Measurements from ENCODE around the gene LIG1. TPM values are rescaled to one million over a fixed set of nuclear protein-coding genes. Genes with fewer than 3 reads are reported as not detected.

Gene LIG1
- polyA plus RNA-seq, 3 donors = 2.5 to 11.3 (median 3.6) TPM

DNA sequence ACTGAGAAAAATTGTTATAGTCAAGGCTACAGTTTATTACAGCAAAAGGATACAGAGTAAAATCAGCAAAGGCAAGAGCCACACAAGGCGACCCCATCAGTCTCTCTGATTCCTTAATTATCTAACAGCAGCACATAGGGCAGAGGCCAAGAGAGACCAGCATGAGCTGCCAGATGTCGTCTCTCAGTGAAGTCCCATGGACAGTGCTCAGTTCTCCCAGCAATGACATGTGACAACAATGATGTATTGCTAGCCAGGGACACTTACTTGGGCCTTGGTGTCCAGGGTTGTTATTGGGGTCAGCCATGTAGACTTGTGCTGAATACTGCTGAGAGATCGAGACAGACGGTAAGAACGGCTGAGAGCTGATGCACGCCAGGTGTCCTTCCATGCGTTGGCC, 22.6 kb upstream of the LIG1 start:
- H3K36me3 Mint-ChIP-seq = peaks cover 11 to 19% of the 10 kb centered on the region in 2 donors
- H3K79me2 ChIP-seq (ENCODE audit: insufficient read depth, low read length) = no peaks in the 10 kb centered on the region
- no peak overlapping the region for H3K4me3 ChIP-seq (replicated peaks in 1 of 3; ENCODE audit: low read depth in 2 of 3, low read length in 3 of 3)
- no peak overlapping the region for H3K4me3 Mint-ChIP-seq
- no peak overlapping the region for H3K27ac ChIP-seq (ENCODE audit: low read depth in 1 of 2, low read length in 2 of 2)
- H3K4me1 ChIP-seq (ENCODE audit: control insufficient read depth in 1 of 2, insufficient read depth in 2 of 2, low read length in 2 of 2) = no peaks in the 10 kb centered on the region
- DNase-seq = no peak
- H3K9me3 ChIP-seq (replicated peaks in 1 of 2; ENCODE audit: control insufficient read depth in 1 of 2, insufficient read depth in 1 of 2, low read length in 2 of 2) = no peaks in the 10 kb centered on the region
- TF ChIP-seq, protein P1, sequence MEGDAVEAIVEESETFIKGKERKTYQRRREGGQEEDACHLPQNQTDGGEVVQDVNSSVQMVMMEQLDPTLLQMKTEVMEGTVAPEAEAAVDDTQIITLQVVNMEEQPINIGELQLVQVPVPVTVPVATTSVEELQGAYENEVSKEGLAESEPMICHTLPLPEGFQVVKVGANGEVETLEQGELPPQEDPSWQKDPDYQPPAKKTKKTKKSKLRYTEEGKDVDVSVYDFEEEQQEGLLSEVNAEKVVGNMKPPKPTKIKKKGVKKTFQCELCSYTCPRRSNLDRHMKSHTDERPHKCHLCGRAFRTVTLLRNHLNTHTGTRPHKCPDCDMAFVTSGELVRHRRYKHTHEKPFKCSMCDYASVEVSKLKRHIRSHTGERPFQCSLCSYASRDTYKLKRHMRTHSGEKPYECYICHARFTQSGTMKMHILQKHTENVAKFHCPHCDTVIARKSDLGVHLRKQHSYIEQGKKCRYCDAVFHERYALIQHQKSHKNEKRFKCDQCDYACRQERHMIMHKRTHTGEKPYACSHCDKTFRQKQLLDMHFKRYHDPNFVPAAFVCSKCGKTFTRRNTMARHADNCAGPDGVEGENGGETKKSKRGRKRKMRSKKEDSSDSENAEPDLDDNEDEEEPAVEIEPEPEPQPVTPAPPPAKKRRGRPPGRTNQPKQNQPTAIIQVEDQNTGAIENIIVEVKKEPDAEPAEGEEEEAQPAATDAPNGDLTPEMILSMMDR (IDR thresholded peaks at IDR 0.05) = no peak
- peaks cover 0 to 7% of the 10 kb centered on the region in 2 donors for H3K27me3 ChIP-seq (ENCODE audit: control insufficient read depth in 2 of 2, insufficient read depth in 2 of 2, low read length in 2 of 2)
- H2AFZ ChIP-seq (ENCODE audit: insufficient read depth, low read depth, low read length, poor library complexity, severe bottlenecking) = no peak overlapping the region
- H4K20me1 ChIP-seq (ENCODE audit: insufficient read depth, low read length) = no peaks in the 10 kb centered on the region
- intact Hi-C loops (cut with micrococcal nuclease) = no loop called here
- WGBS (ENCODE audit: insufficient coverage) = 97% methylated on average over 7 of the region's 7 CpGs
- peaks cover 2 to 8% (median 7%) of the 10 kb centered on the region in 3 donors for H3K27me3 Mint-ChIP-seq (ENCODE audit: low read depth in 3 of 3)
- H3K9ac ChIP-seq (ENCODE audit: insufficient read depth, low read length, poor library complexity, severe bottlenecking) = no peak overlapping the region
- peaks cover 5 to 6% of the 10 kb centered on the region in 2 donors for H3K36me3 ChIP-seq (replicated peaks in 1 of 2; ENCODE audit: control insufficient read depth in 1 of 2, insufficient read depth in 2 of 2, low read length in 2 of 2)
- peaks cover 12% of the 10 kb centered on the region for H3K4me1 Mint-ChIP-seq
- peaks cover 0 to 4% (median 0%) of the 10 kb centered on the region in 7 donors for H3K9me3 Mint-ChIP-seq
- no peak overlapping the region for H3K27ac Mint-ChIP-seq
- no peak overlapping the region for H3K4me2 ChIP-seq (replicated peaks; ENCODE audit: extremely low read depth, low read length, poor library complexity, severe bottlenecking)

DNA sequence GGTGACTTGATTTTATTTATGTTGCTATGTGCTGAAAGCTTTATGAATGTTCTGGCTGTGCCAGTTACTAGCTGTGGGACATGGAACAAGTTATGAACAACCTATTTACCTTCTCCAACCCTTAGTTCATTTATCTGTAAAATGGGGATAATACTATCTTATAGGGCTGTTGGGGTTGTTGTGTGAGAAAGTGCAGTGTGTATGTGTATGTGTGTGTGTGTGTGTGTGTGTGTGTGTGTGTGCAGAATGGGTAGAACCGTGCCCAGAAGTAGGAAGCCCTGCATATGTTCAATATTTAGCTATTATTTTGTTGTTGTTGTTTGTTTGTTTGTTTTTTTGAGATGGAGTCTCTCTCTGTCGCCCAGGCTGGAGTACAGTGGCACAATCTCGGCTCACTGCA, 20.7 kb upstream of the LIG1 start:
- Histone ChIP-seq H3K27me3 (ENCODE audit: control insufficient read depth in 2 of 2, insufficient read depth in 2 of 2, low read length in 2 of 2) (peaks cover 0 to 4% of the 10 kb centered on the region in 2 donors), H2AFZ (ENCODE audit: insufficient read depth, low read depth, low read length, poor library complexity, severe bottlenecking) (no peak overlapping the region), H3K4me1 (ENCODE audit: control insufficient read depth in 1 of 2, insufficient read depth in 2 of 2, low read length in 2 of 2) (no peaks in the 10 kb centered on the region), H3K79me2 (ENCODE audit: insufficient read depth, low read length) (no peaks in the 10 kb centered on the region), H3K9ac (ENCODE audit: insufficient read depth, low read length, poor library complexity, severe bottlenecking) (no peak overlapping the region), H3K27ac (ENCODE audit: low read depth in 1 of 2, low read length in 2 of 2) (no peak overlapping the region), H3K4me2 (replicated peaks; ENCODE audit: extremely low read depth, low read length, poor library complexity, severe bottlenecking) (no peak overlapping the region), H3K36me3 (replicated peaks in 1 of 2; ENCODE audit: control insufficient read depth in 1 of 2, insufficient read depth in 2 of 2, low read length in 2 of 2) (peaks cover 5 to 6% of the 10 kb centered on the region in 2 donors), H4K20me1 (ENCODE audit: insufficient read depth, low read length) (no peaks in the 10 kb centered on the region), H3K9me3 (replicated peaks in 1 of 2; ENCODE audit: control insufficient read depth in 1 of 2, insufficient read depth in 1 of 2, low read length in 2 of 2) (no peaks in the 10 kb centered on the region), H3K4me3 (replicated peaks in 1 of 3; ENCODE audit: low read depth in 2 of 3, low read length in 3 of 3) (no peak overlapping the region)
- Mint-ChIP-seq H3K36me3 (peaks cover 13 to 25% of the 10 kb centered on the region in 2 donors), H3K27ac (no peak overlapping the region), H3K9me3 (peaks cover 0 to 4% (median 0%) of the 10 kb centered on the region in 7 donors), H3K4me1 (peaks cover 2% of the 10 kb centered on the region), H3K4me3 (no peak overlapping the region), H3K27me3 (ENCODE audit: low read depth in 3 of 3) (peaks cover 0 to 4% (median 4%) of the 10 kb centered on the region in 3 donors)
- DNase-seq = no peak
- TF ChIP-seq, protein P1 (IDR thresholded peaks at IDR 0.05) = no peak
- intact Hi-C loops (cut with micrococcal nuclease) = no loop called here
- no CpG with 5 or more reads among the region's 3 CpGs for WGBS (ENCODE audit: insufficient coverage)
